GM21529 (cell line): ENCODE data around the gene NFILZ.

Source experiments
- ATAC-seq: cut with Tn5 transposase; IDR thresholded peaks from one replicate; pipeline ENCODE4 v1.9.1; 2021; ENCODE audit not compliant: unreplicated experiment

The NFILZ gene, protein sequence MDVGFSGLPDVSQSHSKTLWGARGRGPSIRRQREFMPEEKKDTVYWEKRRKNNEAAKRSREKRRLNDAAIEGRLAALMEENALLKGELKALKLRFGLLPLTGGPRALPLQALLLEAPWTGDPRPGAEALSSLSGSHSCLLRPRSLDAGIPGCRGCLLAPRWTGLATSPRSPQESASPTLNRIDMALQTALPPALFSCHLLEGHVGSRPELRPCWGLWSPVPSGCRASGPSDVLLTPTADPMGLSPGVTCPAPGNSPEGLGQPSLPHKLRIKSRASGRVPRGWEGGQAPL

GRCh38 chr19:8629996-8630683 is at the start of gene NFILZ:
TSS of gene NFILZ (plus strand) at chr19:8630633. CDS start at chr19:8676766, 46,133 bp downstream.
- ATAC-seq: no peak

GRCh38 chr19:8580710-8581281 is 49.6 kb upstream of the NFILZ start:
- no peak for ATAC-seq

DNA sequence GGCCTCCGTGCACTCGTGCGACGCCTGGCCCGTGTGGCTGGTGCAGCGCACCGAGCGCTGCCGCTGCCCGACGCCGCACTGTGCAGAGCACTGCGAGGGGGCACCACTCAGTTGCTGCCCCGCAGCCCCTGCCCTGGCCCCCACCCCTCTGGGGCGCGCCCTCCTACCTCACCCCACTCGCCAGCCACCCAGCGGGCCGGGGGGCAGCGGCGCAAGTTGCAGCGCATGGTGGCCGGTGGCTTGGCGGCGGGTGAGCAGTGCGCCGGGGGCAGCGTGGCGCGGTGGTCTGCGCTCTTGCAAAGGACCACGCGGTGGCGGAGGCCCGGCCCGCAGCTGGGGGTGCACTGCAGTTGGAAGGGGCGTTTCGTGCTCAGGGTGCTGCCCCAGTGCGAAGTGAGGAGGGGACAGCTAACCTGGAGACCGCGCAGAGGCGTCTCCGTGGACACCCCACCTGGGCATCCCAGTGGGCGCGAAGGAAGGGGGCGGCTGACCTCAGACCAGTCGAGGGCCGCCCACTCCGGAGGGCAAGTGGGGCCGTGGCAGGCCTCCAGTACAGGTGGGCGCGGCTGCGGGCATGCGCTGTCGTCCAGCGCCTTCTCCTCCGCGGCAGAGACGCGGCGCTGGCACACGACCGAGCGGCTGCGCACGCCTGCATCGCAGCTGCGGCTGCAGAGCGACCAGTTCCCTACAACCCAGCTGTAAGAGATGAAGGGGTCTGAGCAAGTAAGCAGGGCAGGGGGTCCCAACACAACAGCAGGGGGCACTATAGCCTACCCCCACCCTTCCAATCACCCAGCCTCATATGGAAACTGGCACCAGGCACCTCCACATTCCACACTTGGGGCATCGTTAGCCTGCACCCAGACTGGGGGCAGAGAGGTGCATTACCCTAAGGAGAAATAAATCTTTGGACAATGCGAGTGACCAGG is 45.2 kb upstream of the NFILZ start:
- ATAC-seq: no peak

DNA sequence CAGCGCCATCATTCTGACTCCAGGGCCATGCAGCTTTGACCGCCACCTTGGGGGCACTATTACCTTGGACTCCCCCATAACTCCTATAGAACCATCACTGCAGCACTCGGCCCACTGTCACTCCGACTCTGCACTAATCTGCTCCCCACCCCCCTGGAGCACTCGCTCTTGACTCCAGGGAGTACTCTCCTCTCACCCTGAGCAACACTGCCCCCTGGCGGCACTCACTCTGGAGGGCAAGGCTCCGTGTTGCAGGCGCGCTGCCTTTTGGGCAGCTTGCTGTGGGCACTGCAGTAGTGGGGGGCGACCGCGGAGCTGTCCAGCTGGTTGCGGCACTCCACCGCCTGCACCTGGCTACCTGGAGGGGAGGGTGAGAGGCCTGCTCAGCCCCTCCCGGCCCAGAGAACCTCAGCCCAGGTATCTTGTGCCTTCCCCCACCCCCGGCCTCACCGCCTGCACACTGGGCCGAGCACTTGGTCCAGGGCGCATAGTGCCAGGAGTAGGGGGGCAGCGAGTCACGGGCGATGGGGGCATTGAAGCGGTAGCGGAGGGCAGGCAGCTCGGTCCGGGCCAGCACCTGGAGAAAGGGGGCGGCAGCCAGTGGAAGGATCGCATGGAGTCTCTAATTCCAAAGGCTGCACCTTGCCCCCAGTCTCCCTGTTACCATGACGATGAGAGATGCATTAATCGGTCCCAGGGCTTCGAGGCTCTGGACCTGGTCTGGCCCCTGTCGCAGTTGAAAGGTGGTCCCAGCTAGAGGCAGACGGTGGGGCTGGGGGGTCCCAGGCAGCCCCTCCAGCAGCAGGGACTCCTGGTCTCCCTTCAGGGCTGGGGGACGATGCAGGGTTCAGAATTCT is 44.3 kb upstream of the NFILZ start:
- ATAC-seq: no peak

- ATAC-seq: no peak
Observed at GRCh38 chr19:8589177-8589714, 41.2 kb upstream of the NFILZ start.

GRCh38 chr19:8592231-8593009 is 38.0 kb upstream of the NFILZ start:
- ATAC-seq: no peak

DNA sequence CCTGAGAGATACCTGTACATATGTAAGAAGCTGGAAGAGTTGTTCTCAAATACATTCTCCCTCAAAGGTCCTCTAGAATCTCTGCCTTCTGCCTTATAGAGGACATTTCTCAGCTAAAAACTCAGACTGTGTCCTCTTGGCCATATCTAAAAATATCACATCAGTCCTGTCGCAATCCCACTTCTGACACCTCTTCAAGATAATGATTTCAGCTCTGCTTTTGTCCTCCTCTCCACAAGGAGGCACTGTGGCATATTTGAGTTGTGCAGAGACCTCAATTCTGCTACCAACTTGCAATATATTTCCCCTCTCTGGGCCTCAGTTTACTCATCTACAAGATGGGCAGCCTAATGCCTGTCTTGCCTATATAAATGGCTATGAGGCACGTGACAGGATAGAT is 36.5 kb upstream of the NFILZ start:
- no peak for ATAC-seq

GRCh38 chr19:8595651-8596050 is 34.8 kb upstream of the NFILZ start:
- no peak for ATAC-seq

DNA sequence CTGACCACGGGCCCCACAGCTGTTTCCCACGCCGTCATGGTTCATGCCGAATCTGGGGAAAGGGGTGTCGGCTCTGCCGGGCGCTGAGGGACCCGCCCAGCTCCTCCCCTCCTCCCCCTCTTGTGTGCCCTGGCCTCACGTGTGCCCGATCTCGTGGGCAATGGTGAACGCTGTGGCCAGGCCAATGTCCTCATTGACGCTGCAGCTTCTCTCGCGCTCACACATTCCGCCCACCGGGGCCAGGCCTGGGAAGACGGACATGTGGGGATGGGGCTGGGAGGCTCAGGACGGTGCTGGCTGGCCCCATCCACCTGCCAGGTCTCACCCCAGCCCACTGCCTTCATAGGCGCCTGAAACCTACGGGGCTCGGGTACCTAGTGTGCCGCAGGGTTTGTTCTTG is 34.3 kb upstream of the NFILZ start:
- ATAC-seq: no peak

DNA sequence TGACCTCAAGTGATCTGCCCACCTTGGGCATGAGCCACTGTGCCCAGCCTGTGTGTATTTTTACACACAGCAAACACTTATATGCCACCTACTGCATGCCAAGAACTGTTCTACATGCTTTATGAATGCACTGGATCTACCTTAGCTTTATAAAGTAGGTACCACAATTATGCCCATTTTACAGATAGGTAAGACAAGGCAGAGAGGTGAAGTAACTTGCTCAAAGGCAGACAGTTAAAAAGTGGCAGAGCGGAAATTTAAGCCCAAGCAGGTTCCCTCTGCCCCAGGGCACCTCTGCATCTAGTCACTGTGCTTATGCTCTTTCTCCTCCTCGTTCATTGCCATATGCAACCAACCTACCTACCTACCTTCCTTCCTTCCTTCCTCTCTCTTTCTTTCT is 30.4 kb upstream of the NFILZ start:
- ATAC-seq: no peak

GRCh38 chr19:8600816-8601215 is 29.6 kb upstream of the NFILZ start:
- no peak for ATAC-seq

DNA sequence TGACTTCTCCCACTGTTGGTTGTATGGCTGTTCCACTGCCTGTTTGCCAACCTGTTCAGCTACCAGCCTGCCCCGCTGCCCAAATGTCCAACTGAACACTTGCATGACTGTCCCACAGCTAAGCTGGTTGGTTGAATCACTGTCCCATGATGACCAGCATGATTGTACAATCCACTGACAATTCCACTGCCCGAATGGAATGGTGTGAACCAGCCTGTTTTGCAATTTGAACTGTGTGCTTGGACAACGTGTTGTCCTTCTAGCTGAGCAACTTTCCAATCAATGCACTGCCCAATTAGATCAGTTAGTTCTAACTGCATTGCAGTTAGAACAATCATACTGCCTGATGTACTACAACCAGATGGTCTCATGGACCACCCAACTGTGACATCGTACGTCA is 28.6 kb upstream of the NFILZ start:
- no peak for ATAC-seq

- no peak for ATAC-seq
Observed at GRCh38 chr19:8605514-8605913, 24.9 kb upstream of the NFILZ start.

DNA sequence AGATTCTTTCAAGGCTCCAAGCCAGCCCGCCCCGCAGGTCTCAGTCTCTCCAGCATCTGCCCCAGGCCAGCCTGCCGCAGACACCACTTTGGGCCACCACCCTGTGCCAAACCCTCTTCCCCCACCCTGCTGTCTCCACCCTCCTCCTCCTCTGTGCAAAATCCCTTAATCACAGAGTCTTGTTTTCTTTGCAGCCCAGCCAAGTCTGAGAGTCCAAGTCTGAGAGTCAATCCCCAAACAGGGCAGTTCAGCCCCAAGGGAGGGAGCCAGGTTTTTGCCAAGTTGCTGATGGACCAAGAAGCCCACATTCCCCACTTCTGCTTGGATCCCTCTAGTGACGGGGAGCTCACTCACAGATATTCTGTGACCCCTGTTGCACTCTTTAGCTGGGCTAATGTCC is 23.0 kb upstream of the NFILZ start:
- ATAC-seq: no peak

DNA sequence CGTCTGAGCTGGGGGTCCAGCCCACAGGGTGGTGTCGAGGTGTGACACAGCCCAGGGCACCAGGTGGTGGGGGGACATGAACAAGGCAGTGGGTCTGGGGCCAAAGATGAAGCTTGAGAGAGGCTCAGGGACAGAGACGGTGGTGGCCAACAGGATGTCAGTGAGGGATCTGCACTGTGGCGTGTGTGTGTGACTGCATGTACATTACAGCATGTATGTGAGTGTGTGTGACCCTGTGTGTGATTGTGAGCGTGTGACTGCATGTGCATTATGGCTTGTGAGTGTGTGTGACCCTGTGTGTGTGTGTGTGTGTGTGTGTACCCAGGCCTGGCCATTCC is 21.5 kb upstream of the NFILZ start:
- no peak for ATAC-seq

DNA sequence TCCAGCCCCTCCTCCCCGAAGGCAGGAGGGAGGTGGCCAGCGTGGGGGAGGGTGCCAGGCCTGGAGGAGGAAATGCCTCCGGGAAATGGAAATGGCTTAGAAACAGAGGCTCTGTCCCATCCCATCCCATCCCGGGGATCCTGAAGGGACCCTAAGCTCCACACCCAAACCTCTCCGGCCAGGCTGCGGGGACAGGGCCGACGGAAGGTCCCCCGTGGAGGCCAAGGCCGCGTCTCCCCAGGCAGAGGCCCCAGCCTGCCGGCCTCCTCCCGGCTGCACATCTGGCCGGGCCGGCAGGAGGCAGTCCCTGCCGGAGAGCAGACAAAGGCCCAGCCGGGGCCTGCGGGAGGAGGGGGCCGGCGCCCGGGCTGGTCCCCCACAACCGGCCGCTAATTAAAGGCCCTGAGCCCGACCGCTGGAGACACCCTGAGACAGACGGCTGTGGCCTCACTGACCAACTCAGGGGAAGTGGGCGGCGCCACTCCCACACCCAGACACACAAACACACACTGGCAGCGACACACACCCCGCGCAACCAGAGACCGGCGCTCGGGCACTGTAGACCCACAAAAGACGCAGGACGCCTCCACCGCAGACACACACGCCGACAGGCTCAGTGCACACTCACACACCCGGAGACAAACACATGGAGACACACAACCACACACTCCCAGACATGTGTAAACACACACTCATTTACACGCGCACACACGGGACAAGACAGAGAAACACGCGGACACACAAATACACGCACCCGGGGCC is 21.0 kb upstream of the NFILZ start:
- ATAC-seq: no peak

DNA sequence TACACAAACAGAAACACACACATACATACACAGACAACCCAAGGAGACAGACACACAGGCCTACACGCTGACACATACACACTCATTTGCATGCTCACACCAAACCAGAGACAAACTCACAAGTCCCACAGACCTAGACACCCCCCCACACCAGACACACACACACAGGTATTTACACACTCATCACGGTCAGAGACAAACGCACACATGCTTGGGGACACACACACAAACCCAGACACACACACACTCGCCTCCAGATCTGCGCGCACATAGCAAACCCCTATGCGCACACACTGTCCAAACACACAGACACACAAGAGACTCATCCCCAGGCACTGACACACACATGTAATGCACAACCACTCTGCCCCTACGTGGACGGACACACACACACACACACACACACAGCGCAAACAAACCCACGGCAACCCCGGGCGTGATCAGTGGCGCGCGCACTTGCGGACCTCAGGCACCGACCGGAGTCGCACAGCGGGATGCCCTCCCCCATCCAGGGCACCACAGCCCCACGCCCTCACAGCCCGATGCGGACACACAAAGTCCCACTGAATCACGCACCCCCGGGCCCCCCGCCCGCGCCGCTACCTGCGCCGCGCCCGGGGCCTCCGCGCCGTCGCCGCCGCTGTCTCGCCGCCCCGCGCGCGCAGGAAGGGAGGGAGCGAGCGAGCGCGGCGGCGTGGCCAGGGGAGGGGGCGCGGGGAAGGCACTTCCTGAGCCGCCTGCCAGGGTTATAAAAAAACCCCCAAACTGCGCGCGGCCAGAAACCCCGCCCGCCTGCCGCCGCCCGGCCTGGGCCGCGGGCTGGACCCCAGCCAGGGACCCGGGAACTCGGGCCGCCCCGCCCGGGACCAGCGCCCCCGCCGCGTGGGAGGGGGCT is 20.1 kb upstream of the NFILZ start, which contains the start of gene ADAMTS10:
Gene ADAMTS10, minus strand, starts transcription at position 675 of the 895 bp plus-strand sequence. CDS start 5,005 bp downstream, outside the sequence.
- no peak for ATAC-seq

GRCh38 chr19:8610936-8611300 is 19.5 kb upstream of the NFILZ start:
- ATAC-seq: no peak
